GM18858 (cell line): ENCODE data around the gene NME3.
"Not testable (repeated sequence)": the region's sequence is repeated elsewhere in the genome, so short reads cannot be mapped to it uniquely, and the experiment has no call there.

ENCODE experiments used
- ATAC-seq: cut with Tn5 transposase; IDR thresholded peaks from one replicate; pipeline ENCODE4 v1.9.1; 2021; ENCODE audit not compliant: unreplicated experiment

Gene NME3

GRCh38 chr16:1771188-1771863 is at the start of gene NME3:
Gene NME3, minus strand, starts transcription at chr16:1771543. Its CDS starts 9 bp downstream, at chr16:1771534.
- no peak for ATAC-seq

GRCh38 chr16:1820946-1821290 is 49.6 kb upstream of the NME3 start:
- no peak for ATAC-seq

DNA sequence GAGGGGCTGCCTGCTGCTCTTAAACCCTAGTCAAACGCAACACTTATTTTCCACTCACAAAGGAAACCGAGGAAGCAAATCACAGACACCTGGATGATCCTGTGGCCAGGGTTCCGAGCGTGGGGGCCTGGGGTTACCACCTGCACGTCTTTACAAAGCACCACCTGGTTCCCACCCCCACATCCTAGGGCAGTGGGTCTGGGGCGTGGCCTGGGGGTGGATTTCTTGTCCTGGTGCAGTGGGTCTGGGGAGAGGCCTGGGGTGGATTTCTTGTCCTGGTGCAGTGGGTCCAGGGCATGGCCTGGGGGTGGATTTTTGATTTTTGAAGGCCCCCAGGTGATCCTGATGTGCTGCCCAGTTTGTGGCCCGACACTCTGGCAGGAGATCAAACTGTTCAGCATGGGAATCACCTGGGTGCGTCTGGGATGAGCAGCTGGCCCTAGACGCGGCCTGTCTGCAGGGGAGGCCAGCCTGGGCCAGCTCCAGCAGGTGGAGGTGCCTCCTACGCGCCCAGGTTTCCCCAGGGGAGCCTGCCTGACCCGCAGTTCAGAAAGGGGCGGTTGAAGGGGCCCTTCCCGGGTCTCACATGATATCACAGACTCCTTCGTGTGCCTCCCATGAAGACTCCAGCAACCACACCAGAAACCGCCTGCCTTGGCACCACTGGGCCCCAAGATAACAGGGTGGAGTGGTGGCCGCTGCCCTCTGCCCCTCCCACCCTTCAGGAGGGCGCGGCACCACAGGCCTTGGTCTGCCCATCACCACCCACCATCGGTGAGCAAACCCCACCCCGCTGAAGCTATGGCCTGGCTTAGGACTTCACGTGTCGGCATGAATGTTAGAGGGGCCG is 49.0 kb upstream of the NME3 start:
- no peak for ATAC-seq

- ATAC-seq: no peak
Observed at GRCh38 chr16:1819611-1820010, 48.3 kb upstream of the NME3 start.

- ATAC-seq: no peak
Observed at GRCh38 chr16:1818873-1819525, 47.7 kb upstream of the NME3 start.

- ATAC-seq: no peak
Observed at GRCh38 chr16:1818204-1818872, 47.0 kb upstream of the NME3 start.

- ATAC-seq: no peak
Observed at GRCh38 chr16:1817716-1818115, 46.4 kb upstream of the NME3 start.

DNA sequence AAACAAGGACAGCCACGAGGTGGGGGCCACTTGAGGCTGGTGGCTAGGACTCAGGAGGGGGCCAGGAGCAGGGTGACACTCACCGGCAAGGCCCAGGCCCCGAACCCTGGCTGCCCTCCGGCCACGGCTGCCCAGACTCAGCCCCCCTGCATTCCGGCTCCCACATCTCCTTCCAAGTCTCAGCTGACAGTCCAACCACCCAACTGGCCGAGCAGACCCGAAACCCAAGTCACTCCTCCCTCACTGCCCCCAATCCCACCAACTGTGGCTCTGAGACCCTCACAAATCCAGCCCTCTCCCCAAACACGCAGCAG is 45.9 kb upstream of the NME3 start:
- no peak for ATAC-seq

DNA sequence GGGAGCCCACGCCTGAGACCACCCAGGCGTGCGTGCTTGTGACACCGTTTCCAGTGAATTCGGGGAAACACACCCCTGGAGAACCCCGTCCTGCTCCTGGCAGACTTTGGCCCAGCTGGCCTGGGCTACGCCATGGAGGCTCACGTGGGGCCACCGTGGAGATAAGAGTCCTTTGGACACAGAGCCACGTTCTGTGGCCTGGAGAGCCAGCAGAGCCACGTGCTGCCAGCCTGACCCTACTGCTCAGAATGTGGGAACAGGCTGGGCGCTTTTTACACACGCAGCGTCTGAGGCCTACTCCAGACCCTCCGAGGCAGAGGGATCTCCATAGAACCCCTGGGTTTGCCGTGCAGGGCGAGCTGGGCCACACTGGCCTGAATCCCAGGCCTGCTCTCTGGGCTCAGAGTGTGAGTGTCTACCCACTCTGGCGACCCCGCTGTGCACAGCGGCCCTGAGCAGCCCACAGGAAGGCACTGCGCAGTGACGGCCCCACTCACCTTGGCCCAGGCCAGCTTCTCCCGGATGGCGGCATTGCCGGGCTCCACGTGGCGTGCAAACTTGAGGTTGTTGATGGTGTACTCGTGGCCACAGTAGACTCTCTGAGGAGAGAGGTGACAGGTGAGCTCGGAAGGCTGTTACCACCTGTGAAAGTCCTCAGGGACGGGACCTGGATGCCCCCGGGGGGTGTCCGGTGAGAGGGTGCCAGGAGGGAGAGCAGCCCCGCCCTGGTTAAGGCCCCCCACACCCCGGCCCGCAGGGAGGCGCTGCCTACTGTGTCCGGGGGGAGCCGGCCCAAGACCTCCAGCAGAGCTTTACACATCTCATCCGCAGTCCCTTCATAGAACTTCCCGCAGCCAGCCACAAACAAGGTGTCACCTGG is 45.3 kb upstream of the NME3 start:
- no peak for ATAC-seq

DNA sequence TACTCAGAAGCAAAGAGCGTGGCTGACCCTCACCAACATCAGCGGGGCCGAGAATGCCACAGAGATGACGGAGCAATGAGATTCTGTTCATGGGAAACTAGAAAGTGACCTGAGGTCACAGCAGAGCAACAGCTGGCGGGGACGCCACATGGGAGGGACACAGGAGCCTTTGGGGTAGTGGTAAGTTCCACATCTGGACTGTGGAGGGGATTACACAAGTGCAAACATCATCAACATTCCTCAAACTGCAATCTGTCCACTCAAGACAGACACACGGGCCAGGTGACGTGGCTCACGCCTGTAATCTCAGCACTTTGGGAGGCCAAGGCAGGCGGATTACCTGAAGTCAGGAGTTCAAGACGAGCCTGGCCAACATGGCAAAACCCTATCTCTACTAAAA is 44.1 kb upstream of the NME3 start:
- no peak for ATAC-seq

GRCh38 chr16:1812732-1813163 is 41.4 kb upstream of the NME3 start:
- ATAC-seq: no peak

- ATAC-seq: no peak
Observed at GRCh38 chr16:1810536-1810935, 39.2 kb upstream of the NME3 start.

- ATAC-seq: no peak
Observed at GRCh38 chr16:1810106-1810505, 38.8 kb upstream of the NME3 start.

DNA sequence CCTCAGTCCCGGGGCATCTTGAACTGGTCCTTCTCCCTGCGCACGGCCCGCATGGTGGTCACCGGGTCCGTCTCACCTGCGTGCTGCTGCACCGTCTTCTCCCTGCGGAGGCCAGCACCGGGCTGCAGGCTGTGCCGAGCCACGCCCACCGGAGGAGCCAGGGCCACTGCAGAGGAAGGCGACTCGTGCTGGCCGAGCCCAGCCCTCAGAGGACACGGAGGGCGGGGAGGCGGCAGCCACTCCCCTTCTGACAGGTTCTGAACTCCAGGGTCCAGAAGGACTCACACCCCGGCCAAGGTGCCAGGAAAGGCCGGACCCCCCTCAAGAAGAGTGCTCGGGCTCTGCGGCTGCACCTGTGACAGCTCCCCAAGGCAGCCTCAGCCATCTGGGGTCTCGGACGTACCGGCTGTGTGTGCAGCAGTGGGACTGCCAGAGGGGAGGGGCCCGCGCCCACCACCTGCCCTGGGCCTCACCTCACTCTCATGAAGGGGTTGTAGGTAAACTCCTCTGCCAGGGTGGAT is 38.0 kb upstream of the NME3 start:
- ATAC-seq: no peak

DNA sequence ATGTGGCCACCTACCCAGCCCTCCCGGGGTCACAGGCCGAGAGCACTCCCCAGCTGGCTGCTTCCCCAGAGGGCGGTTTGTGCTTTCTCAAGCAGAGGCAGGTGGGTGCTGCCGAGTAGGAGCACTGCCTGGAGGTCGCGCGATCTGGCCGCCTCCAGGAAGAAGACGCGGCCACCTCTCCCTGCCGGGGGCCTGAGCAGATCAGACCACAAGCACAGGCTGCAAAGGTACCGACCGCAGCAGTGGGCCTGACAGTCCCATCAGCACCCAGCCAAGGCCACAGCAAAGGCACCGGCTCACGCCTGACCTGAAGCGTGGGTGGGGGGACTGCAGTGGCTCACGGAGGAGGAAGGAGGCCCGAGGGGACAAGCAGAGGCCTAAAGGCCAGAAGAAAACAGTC is 37.3 kb upstream of the NME3 start:
- no peak for ATAC-seq

GRCh38 chr16:1807626-1808025 is 36.3 kb upstream of the NME3 start:
- ATAC-seq: no peak

- ATAC-seq: no peak
Observed at GRCh38 chr16:1800701-1801100, 29.4 kb upstream of the NME3 start.

DNA sequence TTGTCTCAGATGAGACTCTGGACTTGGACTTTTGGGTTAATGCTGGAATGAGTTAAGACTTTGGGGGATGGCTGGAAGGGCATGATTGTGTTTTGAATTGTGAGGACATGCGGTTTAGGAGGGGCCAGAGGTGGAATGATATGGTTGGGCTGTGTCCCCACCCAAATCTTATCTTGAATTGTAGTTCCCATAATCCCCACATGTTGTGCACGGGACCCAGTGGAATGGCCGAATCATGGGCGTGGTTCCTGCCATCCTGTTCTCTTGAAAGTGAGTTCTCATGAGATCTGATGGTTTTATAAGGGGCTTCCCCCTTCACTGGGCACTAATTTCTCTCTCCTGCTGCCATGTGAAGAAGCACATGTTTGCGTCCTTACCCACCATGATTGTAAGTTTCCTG is 27.9 kb upstream of the NME3 start:
- ATAC-seq: not testable (repeated sequence)

- no peak for ATAC-seq
Observed at GRCh38 chr16:1794908-1795666, 23.7 kb upstream of the NME3 start.
